ENCODE results near the gene DDB1. TPM values are rescaled to one million over a fixed set of nuclear protein-coding genes. Genes with fewer than 3 reads are reported as not detected.
A peak's percentile ranks its signal among the peaks of the same experiment; 100 is the strongest.

The DDB1 gene
- total RNA-seq, 2 donors from 2014 or later = 244 to 251 TPM

- Mint-ChIP-seq H3K27ac (no peak overlapping the region), H3K4me3 (no peak overlapping the region), H3K36me3 (ENCODE audit: low read depth) (peaks cover 85% of the 10 kb centered on the region)
These were observed 35.7 kb upstream of the DDB1 start for GRCh38 chr11:61368646-61369045.

GRCh38 chr11:61367406-61367805 lies 34.5 kb upstream of the DDB1 start:
- TF ChIP-seq CTCF (conservative IDR thresholded peaks at IDR 0.05) = no peak
- Mint-ChIP-seq H3K4me3 (no peak overlapping the region), H3K27me3 (ENCODE audit: insufficient read depth) (no peaks in the 10 kb centered on the region), H3K9me3 (peaks cover 18% of the 10 kb centered on the region), H3K27ac (no peak overlapping the region), H3K36me3 (ENCODE audit: low read depth) (peaks cover 78% of the 10 kb centered on the region), H3K4me1 (peaks cover 3% of the 10 kb centered on the region)
- no peaks in the 10 kb centered on the region for H3K4me1 ChIP-seq (ENCODE audit: control insufficient read depth, insufficient read depth, low read length)
- H3K36me3 ChIP-seq (ENCODE audit: control insufficient read depth, insufficient read depth, low read length) = peaks cover 74% of the 10 kb centered on the region
- no peaks in the 10 kb centered on the region for H3K27me3 ChIP-seq (ENCODE audit: control insufficient read depth, insufficient read depth, low read length, poor library complexity, severe bottlenecking)
- H3K4me3 ChIP-seq (ENCODE audit: low read length) = no peak overlapping the region
- 95 to 96% methylated on average over 4 to 6 of the region's 6 CpGs for WGBS, 2 experiments (ENCODE audit: insufficient coverage in 1 of 2, insufficient read length in 1 of 2)
- peaks cover 13% of the 10 kb centered on the region for H3K9me3 ChIP-seq (ENCODE audit: control insufficient read depth, low read length)
- H3K27ac ChIP-seq (ENCODE audit: low read depth, low read length) = no peak overlapping the region
- no peak overlapping the region for H3K9ac ChIP-seq (ENCODE audit: extremely low read depth, low read length, poor library complexity, severe bottlenecking)
- DNase-seq = no peak

More at GRCh38 chr11:61368646-61369045, 35.7 kb upstream of the DDB1 start:
- peaks cover 78% of the 10 kb centered on the region for H3K36me3 ChIP-seq (ENCODE audit: control insufficient read depth, insufficient read depth, low read length)
- no peaks in the 10 kb centered on the region for H3K27me3 ChIP-seq (ENCODE audit: control insufficient read depth, insufficient read depth, low read length, poor library complexity, severe bottlenecking)
- peaks cover 1% of the 10 kb centered on the region for H3K4me1 Mint-ChIP-seq
- DNase-seq = no peak
- no peaks in the 10 kb centered on the region for H3K27me3 Mint-ChIP-seq (ENCODE audit: insufficient read depth)
- WGBS, 2 experiments (ENCODE audit: insufficient coverage in 1 of 2, insufficient read length in 1 of 2) = 93 to 94% methylated on average over 7 of the region's 7 CpGs
- peaks cover 25% of the 10 kb centered on the region for H3K9me3 ChIP-seq (ENCODE audit: control insufficient read depth, low read length)
- no peak overlapping the region for H3K9ac ChIP-seq (ENCODE audit: extremely low read depth, low read length, poor library complexity, severe bottlenecking)
- peaks cover 28% of the 10 kb centered on the region for H3K9me3 Mint-ChIP-seq
- no peak overlapping the region for H3K27ac ChIP-seq (ENCODE audit: low read depth, low read length)
- no peak for TF ChIP-seq CTCF (conservative IDR thresholded peaks at IDR 0.05)
- H3K4me3 ChIP-seq (ENCODE audit: low read length) = no peak overlapping the region
- H3K4me1 ChIP-seq (ENCODE audit: control insufficient read depth, insufficient read depth, low read length) = no peaks in the 10 kb centered on the region

- no peaks in the 10 kb centered on the region for H3K9me3 Mint-ChIP-seq
- H3K4me3 Mint-ChIP-seq = peak overlapping the region; percentile 81
- H3K36me3 Mint-ChIP-seq (ENCODE audit: low read depth) = peaks cover 50% of the 10 kb centered on the region
These were observed 31.2 kb upstream of the DDB1 start for GRCh38 chr11:61364012-61364675.

More at GRCh38 chr11:61364012-61364675, 31.2 kb upstream of the DDB1 start:
- H3K36me3 ChIP-seq (ENCODE audit: control insufficient read depth, insufficient read depth, low read length) = peaks cover 53% of the 10 kb centered on the region
- 90 to 94% methylated on average over 2 to 5 of the region's 5 CpGs for WGBS, 2 experiments (ENCODE audit: insufficient coverage in 1 of 2, insufficient read length in 1 of 2)
- no peaks in the 10 kb centered on the region for H3K27me3 ChIP-seq (ENCODE audit: control insufficient read depth, insufficient read depth, low read length, poor library complexity, severe bottlenecking)
- no peak for DNase-seq
- TF ChIP-seq CTCF (conservative IDR thresholded peaks at IDR 0.05) = no peak
- H3K4me3 ChIP-seq (ENCODE audit: low read length) = no peak overlapping the region
- H3K9ac ChIP-seq (ENCODE audit: extremely low read depth, low read length, poor library complexity, severe bottlenecking) = no peak overlapping the region
- H3K4me1 Mint-ChIP-seq = peaks cover 6% of the 10 kb centered on the region
- no peaks in the 10 kb centered on the region for H3K27me3 Mint-ChIP-seq (ENCODE audit: insufficient read depth)
- H3K9me3 ChIP-seq (ENCODE audit: control insufficient read depth, low read length) = no peaks in the 10 kb centered on the region
- H3K27ac ChIP-seq (ENCODE audit: low read depth, low read length) = no peak overlapping the region
- no peak overlapping the region for H3K27ac Mint-ChIP-seq
- H3K4me1 ChIP-seq (ENCODE audit: control insufficient read depth, insufficient read depth, low read length) = no peaks in the 10 kb centered on the region
